NCI-H1694 (cell line): ENCODE data around the gene CCDC24.

Experiments
- DNase-seq: peaks from one replicate; lab custom pipeline; 2025; lab: John Stamatoyannopoulos, UW

Gene CCDC24

DNA sequence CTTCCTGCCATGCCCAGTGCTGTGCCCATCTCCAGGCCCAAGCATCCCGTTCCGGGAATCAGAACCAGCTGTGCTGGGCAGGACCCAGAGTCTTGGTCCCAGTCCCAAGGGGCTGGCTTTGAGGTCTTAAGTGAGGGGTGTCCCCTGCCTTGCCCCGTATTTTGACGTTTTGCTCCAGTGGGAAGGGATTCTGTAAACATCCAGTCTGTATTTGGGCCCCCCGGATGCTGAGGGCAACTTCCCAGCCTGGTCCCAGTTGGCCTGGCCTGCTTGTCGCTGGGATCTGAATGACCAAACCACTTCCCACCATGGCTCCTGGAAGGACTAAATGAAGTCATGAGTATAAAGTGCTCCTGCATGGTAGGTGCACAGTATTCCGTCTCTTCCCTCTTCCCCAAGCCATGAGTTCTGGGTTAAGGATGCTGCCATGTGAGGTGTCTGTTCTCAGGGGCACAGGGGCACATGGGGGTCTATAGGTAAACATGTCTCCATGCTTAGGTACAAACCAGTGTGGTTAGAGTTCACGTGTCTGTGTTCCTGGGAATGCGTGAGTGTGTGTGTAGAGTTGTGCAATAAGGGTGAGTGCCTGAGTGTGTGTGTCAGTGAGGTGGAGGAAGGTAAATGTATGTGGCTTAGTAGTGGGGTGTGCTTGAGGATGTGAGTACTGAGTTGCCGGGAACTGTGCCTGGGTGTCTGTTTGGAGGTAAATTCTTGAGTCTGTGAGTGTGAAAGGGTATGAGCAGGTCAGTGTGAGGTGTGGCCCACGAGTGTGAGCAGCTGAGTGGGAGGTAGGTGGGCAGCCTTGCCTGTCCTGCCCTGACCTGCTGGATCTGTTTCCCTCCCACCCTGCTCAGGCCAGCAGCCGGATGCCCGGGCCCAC lies 10.9 kb upstream of the CCDC24 start:
- DNase-seq, result no peak

DNA sequence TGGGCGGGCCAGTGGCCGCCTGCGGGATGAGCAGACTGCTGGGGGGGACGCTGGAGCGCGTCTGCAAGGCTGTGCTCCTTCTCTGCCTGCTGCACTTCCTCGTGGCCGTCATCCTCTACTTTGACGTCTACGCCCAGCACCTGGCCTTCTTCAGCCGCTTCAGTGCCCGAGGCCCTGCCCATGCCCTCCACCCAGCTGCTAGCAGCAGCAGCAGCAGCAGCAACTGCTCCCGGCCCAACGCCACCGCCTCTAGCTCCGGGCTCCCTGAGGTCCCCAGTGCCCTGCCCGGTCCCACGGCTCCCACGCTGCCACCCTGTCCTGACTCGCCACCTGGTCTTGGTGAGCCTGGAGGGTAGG lies 10.3 kb upstream of the CCDC24 start:
- no peak for DNase-seq

DNA sequence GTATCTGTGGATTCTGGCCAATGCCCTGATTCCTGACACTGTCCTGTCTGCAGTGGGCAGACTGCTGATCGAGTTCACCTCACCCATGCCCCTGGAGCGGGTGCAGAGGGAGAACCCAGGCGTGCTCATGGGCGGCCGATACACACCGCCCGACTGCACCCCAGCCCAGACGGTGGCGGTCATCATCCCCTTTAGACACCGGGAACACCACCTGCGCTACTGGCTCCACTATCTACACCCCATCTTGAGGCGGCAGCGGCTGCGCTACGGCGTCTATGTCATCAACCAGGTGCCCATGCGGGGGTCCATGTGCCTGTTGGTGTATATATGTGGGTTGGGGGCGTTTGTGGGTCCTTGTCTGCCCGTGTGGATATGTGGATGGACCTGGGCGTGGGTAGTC lies 9.8 kb upstream of the CCDC24 start:
- DNase-seq, result no peak

DNA sequence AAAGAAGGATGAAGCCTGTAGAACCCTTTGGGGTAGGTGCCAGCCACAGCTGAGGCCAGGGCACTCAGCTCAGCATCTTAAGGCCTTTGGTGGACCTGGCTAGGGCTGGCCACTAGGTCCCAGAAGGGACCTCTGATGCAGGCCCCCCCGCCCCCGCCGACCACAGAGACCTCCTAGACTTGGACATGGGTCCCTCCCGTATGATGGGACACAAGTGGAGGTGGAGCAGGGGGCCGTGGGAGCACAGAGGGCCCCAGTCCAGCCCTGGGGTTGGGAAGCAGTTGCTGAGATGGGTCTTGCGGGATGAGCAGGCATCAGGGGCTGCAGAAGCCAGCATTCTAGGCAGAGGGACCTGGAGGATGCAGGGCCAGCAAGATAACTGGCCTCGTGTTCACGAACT lies 9.2 kb upstream of the CCDC24 start:
- DNase-seq, result no peak

DNA sequence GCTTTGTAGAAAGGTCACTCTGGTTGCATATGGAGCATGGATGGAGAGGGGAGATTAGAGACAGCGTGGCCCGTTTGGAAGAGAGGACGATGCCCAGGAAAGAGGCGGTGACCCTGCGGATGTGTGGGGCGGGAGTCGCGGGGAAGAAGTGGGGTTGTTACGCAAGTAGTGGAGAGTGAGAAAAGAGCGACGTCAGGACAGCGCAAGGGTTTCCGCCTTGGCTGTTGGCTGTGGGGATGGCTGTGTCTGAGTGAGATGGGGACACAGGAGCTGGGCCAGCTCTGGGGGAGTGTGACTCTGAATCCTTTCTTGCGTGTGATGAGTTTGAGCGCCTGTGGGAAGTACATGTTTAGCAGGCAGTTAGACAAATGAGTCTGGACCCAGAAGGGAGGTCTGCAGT lies 8.6 kb upstream of the CCDC24 start:
- DNase-seq, result no peak

DNA sequence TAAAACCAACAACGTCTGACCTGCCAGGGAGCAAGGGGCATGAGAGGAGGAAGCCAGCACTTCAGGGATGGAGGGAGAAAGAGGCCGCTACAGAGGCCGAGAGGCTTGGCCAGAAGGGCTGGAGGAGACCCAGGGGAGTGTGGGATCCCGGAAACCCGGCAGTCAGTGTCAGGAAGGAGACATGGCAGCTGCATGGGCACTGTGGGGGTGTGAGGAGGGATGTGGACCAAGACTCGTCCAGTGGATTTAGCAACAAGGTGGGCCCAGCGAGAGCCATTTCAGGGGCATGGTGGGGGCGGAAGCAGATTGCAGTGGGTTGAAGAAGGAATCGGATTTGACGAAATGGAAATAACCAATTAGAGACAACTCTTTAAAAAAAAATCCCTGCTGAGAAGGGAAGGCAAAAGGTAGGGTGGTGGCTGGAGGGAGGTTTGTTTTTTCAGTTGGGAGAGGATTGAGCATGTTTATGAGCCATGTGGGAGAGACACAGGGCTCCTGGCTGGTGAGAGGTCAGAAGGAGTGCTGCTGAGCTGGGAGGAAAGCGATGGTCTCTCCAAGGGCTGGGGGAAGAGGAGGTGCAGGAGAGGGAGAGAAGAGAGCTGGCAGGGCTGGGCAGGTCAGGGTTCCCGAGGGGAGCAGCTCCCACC lies 8.0 kb upstream of the CCDC24 start:
- DNase-seq, result no peak

DNA sequence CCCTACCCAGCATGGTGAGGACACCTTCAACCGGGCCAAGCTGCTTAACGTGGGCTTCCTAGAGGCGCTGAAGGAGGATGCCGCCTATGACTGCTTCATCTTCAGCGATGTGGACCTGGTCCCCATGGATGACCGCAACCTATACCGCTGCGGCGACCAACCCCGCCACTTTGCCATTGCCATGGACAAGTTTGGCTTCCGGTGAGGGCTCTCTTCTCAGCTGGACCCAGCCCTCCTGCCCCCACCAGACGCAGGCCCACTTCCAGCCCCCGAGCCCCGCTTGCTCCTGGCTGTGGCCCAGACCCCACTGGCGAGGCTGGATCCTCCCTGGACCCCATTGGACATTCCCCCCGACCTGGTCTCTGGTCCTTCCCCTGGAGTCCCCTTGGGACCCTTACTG lies 6.5 kb upstream of the CCDC24 start:
- DNase-seq, result no peak

DNA sequence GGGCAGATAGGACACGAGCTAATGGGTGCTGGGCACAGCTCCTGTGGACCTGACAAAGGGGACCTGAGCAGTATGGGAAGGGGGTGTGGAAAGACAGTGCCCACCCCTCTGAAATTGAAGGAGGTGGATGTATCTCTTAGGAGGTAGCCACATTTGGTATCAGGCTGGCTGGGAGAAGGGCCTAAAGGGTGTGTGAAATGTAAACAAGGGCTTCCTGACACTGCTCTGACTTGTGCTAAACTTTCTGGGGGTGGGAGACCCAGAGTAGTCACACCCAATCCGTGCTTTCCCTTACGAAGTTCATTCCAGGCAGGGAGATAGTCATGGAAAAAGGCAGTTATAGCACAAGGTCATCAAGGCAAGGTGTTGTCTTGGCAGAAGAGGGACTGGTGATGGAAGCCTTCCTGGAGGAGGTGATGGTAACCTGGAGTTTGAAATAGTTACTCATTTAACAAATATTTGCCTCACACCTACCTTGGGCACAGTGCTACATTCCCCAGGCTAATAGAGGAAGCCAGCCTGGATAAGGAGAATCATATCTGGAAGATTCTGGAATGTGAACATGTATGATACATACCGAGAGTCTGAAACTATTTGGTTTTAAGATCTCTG lies 5.3 kb upstream of the CCDC24 start:
- no peak for DNase-seq

DNA sequence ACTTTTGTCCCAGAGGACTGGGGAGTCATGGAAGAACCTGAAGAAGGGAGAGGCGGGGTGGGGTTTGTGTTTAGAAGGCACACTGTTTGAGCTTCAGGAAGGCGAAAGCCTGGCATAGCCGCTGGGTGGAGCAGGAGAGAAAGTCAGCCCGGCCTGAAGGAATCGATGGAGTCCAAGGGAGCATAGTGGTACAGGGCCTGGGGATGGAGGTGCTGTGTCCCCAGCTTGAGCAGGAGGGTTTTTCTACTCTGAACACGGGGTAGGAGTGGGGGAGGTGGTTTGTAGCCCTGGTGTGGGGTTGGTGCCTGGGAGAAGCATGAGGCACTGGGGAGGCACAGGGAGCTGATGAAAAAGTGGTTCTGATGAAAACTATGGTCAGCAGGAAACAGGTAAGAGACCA lies 4.7 kb upstream of the CCDC24 start:
- no peak for DNase-seq

DNA sequence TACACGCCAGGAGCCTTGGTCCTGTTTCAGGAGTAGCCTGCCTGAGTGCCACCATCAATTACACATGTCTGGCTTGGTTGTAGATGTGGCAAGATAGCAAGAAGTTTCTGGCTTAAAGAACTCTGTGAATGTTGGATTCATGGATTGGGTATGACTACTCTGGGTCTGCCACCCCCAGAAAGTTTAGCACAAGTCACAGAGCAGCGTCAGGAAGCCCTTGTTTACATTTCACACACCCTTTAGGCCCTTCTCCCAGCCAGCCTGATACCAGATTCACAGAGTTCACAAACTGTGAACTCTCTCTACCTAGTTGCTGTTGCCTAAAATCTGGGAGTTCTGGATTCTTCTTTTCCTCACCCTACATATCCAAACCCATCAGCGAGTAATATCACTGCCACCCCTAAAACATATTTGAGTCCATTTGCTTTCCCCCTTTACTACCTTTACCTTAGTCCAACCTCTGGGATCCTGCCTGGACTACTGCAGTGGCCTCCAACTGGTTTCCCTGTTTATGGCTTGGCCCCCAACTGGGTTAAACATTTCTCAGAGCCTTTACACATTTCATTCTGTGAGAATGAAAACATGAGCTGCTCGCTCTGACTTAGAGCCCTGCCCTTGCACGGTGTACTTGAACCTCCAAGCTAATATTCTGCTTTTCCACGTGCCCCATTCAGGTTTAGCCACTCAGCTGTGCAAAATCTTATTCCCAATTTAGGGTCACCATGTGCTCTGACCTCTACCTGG lies 4.1 kb upstream of the CCDC24 start:
- DNase-seq, result no peak

DNA sequence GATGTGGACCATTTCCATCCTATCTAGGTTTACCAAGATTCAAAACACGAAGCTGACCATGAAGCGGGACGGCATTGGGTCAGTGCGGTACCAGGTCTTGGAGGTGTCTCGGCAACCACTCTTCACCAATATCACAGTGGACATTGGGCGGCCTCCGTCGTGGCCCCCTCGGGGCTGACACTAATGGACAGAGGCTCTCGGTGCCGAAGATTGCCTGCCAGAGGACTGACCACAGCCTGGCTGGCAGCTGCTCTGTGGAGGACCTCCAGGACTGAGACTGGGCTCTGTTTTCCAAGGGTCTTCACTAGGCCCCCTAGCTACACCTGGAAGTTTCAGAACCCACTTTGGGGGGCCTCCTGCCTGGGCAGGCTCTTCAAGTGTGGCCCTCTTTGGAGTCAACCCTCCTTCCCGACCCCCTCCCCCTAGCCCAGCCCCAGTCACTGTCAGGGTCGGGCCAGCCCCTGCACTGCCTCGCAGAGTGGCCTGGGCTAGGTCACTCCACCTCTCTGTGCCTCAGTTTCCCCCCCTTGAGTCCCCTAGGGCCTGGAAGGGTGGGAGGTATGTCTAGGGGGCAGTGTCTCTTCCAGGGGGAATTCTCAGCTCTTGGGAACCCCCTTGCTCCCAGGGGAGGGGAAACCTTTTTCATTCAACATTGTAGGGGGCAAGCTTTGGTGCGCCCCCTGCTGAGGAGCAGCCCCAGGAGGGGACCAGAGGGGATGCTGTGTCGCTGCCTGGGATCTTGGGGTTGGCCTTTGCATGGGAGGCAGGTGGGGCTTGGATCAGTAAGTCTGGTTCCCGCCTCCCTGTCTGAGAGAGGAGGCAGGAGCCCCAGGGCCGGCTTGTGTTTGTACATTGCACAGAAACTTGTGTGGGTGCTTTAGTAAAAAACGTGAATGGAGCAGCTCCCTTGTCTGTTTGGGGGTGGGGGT lies 864 bp upstream of the CCDC24 start:
- DNase-seq, result no peak

DNA sequence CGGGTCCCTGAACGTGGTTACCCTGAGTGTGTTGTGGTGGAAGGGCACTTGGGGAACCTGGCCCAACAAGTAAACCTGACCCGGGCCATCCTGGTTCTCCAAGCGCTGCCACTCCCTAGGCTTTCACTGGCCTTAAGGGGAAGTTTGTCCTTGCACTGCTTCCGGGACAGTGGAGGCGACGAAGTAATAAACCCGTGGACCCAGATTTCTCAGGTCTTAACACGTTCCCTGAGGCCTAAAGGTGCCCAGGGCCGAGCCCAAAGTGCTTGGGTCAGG lies 261 bp upstream of the CCDC24 start:
- DNase-seq, result no peak

DNA sequence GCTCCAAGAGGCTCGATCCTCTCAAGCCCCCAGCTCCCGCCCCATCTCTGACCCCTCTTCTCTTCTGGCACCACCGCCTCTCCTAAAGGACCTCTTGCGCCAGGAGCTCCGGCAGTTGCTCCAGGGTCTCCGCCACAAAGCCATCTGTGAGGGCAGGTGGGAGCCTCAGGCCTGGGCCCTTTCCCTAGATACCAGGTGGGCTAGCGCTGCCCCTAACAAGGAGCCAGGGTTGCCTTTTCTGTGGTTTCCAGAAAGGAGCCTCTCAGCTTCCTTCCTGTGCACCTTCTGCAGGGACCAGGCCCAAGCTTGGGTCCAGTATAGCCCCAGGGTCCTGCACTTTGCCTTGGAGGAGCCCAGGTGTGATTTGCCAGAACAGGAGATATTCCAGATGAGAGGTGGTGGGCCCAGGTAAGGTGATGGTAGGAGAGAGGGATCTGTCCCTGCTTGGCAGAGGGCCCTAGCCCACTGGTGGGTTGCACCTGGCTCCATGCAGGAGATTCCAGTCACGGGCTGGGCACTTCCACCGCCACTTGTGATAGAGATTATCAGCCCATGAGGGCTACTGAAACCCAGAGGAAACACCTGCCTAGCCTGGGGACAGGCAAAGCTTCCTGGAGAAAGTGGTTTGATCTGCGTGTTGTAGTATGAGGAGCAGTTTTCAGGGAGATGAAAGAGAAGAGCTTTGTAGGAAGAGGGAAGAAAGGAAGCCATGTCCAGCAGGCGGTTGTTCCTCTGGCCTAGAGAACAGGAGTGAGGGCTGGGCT lies 1.0 kb downstream of the CCDC24 start:
- DNase-seq, result no peak

DNA sequence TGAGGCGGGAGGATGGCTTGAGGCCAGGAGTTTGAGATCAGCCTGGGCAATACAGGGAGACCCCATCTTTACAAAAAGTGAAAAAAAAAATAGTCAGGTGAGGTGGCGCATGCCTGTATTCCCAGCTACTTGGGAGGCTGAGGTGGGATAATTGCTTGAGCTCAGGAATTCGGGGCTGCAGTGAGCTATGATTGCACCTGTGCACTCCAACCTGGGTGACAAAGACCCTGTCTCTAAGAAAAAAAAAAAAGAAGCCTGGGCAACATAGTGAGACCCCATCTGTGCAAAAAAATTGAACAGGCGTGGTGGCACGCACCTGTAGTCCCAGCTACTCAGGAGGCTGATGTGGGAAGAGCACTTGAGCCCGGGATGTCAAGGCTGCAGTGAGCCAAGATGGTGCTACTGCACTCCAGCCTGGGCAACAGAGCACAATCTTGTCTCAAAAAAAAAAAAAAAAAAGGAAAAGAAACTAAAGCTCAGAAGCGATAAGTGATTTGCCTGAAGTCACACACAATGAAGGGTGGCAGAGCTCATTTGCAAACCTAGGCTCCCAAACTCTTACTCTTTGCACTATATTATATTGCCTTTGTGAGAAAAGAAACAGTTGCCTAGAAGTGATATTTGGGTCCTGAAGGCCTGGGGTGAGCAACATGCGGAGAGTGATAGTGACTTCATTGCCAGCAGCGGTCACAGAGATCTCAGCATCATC lies 2.0 kb downstream of the CCDC24 start:
- DNase-seq, result no peak

DNA sequence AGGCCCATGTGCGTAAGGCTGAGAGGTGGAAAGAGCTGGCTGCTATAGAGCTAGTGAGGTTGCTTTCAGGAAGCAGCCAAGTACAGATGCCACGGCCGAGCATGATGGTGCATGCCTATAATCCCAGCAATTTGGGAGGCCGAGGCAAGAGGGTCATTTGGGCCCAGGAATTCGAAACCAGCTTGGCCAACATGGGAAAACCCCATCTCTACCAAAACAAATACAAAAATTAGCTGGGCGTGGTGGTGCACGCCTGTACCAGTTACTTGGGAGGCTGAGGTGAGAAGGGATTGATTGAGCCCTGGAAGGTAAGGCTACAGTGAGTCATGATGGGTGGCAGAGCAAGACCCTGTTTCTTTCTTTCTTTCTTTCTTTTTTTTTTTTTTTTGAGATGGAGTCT lies 2.7 kb downstream of the CCDC24 start:
- DNase-seq, result no peak

DNA sequence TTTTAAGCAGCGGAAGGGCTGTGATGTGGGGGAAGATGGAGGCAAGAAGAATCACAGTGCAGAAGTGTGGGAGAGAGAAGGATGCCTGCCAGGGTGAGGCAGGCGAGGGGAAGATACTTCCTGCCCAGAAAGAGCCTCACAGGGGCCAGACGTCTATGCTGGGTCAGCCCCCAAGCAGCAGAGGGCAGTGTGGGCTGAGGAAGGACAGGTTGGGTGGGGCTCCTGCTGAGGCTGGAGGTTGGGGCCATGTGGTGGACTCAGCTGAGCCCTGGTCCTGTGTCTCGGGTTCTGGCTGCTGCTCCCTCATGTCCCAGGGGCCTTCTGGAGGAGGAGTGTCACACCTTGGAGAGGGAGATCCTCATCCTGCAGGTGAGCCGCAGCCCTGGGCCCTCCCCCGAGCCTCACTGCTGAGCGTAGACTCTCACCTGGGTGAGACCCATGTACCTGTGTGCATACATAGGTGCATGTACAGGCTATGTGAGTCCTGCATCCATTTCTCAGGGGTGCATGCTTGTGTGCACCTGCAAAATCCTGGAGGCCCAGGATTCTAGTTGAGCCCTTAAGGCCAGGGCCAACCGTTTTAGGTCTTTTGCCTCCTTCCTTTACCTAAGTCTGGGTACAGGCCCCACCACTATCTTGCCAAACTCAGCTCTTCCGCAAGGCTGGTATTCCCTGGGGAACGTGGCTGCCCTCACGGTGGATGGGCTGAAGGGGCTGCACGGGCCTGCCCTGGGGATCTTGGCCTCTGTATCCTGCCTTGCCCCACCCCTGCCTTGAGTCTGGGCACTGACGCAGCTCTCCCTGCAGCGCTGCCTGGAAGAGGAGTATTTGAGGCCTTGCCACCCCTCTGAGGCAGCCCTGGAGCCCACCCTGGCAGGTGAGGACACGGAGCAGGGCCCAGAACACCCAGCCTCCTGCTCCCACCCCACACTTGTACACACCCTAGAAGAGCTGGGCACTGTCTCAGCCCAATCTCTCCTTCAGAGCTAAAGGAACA lies 3.7 kb downstream of the CCDC24 start:
- DNase-seq, result no peak

DNA sequence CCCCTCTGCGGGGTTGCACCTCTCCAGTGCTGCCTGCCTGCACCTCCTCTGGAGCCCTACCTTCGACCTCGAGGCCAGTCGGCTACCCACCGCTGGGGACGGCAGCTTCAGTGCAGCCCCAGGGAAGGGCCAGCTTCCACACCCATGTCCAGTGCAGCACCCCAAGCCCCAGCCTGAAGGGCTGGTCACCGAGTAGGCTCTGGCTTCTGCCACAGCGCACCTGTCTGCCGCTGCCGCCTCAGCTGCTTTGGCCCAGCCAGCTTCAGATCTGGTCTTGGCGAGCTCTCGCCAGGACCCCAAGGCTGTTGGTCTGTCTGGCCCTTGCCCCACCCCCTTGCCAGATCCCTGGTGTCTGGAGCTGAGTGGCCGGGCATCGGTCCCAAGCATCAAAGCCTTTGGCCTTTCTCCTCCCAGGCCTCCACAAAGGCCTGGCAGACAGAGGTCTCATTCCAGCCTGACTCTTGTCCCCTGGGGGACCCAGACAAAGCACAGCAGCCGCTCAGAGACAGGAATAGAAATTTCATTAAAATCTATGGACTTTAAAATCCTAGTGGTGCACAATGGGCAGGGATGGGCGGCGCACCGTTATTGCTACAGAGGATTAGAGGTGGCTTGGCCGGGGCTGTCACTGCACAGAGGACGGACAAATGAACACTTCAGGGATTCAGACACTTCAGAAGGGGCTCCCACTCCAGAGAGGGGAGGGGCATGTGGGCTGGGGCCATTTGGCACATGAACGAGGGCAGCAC lies 4.8 kb downstream of the CCDC24 start:
- no peak for DNase-seq

DNA sequence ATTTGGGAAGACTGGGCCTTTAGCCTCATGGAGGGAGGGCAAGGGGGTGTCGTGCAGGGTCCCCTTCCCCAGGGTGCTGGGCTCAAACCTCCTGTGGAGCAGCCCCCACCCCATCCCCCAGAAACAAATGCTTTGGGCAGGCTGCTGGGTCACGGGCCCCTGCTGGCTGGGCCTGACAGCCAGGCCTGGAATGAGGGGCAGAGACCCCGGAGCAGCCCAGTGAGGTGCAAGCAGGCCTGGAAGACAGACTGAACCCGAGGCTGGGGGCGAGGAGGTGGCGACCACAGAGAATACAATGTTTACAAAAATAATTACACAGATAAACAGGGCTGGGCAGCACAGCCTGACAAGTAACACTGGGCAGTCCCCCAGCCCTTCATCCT lies 5.3 kb downstream of the CCDC24 start:
- no peak for DNase-seq
